ENCODE data around the gene MYCN.

DNA sequence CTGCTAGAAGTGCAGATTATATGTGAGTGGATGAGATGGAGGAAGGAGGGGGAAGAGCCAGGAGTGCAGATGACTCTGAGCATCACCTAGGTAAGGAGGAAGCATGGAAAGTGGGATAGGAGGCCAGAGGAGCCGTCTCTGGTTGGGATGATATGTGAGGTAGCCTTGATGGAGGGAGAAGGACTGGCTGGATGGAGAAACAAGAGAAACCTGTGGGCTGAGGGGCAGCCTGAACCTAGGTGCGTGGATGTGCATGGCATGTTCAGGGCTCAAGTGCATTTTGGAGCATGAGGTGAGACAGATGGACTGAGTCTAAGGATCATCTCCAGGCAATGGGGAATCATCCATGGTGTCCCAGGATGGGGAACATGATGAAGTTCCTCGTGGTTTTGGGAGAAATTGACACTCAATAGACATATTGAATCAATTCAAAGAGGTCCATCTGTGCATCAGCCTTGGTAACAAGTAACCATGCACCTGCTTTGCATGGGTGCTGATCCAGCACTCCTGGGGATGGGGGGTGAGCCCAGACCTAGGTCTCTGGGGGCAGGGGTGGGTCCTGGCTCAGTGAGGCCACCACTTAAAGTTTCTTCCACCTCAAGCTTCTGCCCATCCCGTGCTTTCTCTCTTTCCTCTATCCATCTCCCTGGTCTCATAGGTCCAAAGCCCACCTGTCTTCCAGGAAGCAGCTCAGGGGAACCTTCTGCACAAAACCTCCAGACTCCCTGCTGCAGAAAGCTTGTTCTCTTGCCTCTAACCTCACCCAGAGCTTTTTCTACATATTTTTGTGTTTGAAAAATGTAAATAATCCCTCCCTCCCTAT is 19.2 kb downstream of the MYCN start:
- no peak for TF ChIP-seq CTCF (IDR thresholded peaks at IDR 0.05)
- no peak for TF ChIP-seq ZFX (IDR thresholded peaks at IDR 0.05; ENCODE audit: borderline replicate concordance)
